Right renal pelvis (tissue), 4 donors: Measurements from ENCODE around the gene GPD2. TPM values are rescaled to one million over a fixed set of nuclear protein-coding genes. Genes with fewer than 3 reads are reported as not detected.
A peak's percentile ranks its signal among the peaks of the same experiment; 100 is the strongest.

ENCODE experiments used
- DNase-seq, 4 donors: peaks; one replicate each; pipeline ENCODE4 v3.0.0-alpha.2; 2013; ENCODE audit warnings: low read depth in 4 of 4, low spot score in 3 of 4, missing footprints in 1 of 4
- polyA plus RNA-seq, 4 donors: library from polyadenylated mRNA; unstranded; fragments of 120-200 nt; gene quantifications; one replicate each; pipeline ENCODE4 v1.2.1, GENCODE V29; 2013; ENCODE audit not compliant: insufficient read length in 4 of 4

GPD2 gene
- polyA plus RNA-seq, 4 donors: 19.5 to 25.5 (median 22.8) TPM

- no peak for DNase-seq
Measured at GRCh38 chr2:156434461-156435291, 1.5 kb upstream of the GPD2 start.

- peak in 2 of 4 donors; percentile 11 to 66 for DNase-seq
Measured at GRCh38 chr2:156435396-156435717, 822 bp upstream of the GPD2 start.

GRCh38 chr2:156436497-156437085 is 412 bp downstream of the GPD2 start:
- peak in 1 of 4 donors; percentile 5 for DNase-seq

- no peak for DNase-seq
Measured at GRCh38 chr2:156437272-156437930, 1.2 kb downstream of the GPD2 start.

- no peak for DNase-seq
Measured at GRCh38 chr2:156437931-156438410, 1.8 kb downstream of the GPD2 start.

- no peak for DNase-seq
Measured at GRCh38 chr2:156443089-156443488, 6.9 kb downstream of the GPD2 start.

- no peak for DNase-seq
Measured at GRCh38 chr2:156445296-156446220, 9.4 kb downstream of the GPD2 start.

- no peak for DNase-seq
Measured at GRCh38 chr2:156447761-156448160, 11.6 kb downstream of the GPD2 start.

GRCh38 chr2:156448766-156449165 is 12.6 kb downstream of the GPD2 start:
- no peak for DNase-seq

- DNase-seq: no peak
Measured at GRCh38 chr2:156452971-156453370, 16.8 kb downstream of the GPD2 start.

- DNase-seq: no peak
Measured at GRCh38 chr2:156455361-156455975, 19.3 kb downstream of the GPD2 start.

GRCh38 chr2:156456616-156457015 is 20.4 kb downstream of the GPD2 start:
- DNase-seq: no peak

- no peak for DNase-seq
Measured at GRCh38 chr2:156457523-156458517, 21.6 kb downstream of the GPD2 start.

GRCh38 chr2:156459720-156460119 is 23.5 kb downstream of the GPD2 start:
- DNase-seq: no peak

- DNase-seq: no peak
Measured at GRCh38 chr2:156464106-156464505, 27.9 kb downstream of the GPD2 start.

- DNase-seq: no peak
Measured at GRCh38 chr2:156465573-156465972, 29.4 kb downstream of the GPD2 start.

- no peak for DNase-seq
Measured at GRCh38 chr2:156466739-156467405, 30.7 kb downstream of the GPD2 start.

- no peak for DNase-seq
Measured at GRCh38 chr2:156470975-156471583, 34.9 kb downstream of the GPD2 start.
